GM23338 (cell line): ENCODE measurements around the gene SERPINB6. TPM values are rescaled to one million over a fixed set of nuclear protein-coding genes. Genes with fewer than 3 reads are reported as not detected.

Experiments
- ATAC-seq: fragments of 200-7000 bp; cut with Tn5 transposase; 3 replicates; pipeline ENCODE4 v1.9.1; 2020
- DNase-seq: peaks from one replicate; pipeline ENCODE4 v3.0.0-alpha.2; 2015; ENCODE audit warnings: low spot score
- H2AFZ ChIP-seq: fragments of 200-600 bp; sonication (generic); 2 replicates; pipeline ENCODE4 v1.8.0; 2016; ENCODE audit warnings: antibody characterized with exemption, mild to moderate bottlenecking, moderate library complexity
- H3F3A ChIP-seq: fragments of 200-600 bp; sonication (generic); replicated peaks from 2 replicates; pipeline ENCODE4 v1.8.0; 2017; ENCODE audit warnings: antibody characterized with exemption, mixed run types, low read depth
- H3K27ac ChIP-seq: fragments of 200-600 bp; sonication (generic); 2 replicates; pipeline ENCODE4 v1.6.1; 2016; ENCODE audit warnings: low read depth
- H3K27me3 ChIP-seq: fragments of 200-600 bp; sonication (generic); 2 replicates; pipeline ENCODE4 v1.8.0; 2016; ENCODE audit warnings: mild to moderate bottlenecking, mixed run types, moderate library complexity; ENCODE audit not compliant: insufficient read depth
- H3K36me3 ChIP-seq: fragments of 200-600 bp; sonication (generic); 2 replicates; pipeline ENCODE4 v1.8.0; 2016; ENCODE audit warnings: mild to moderate bottlenecking; ENCODE audit not compliant: insufficient read depth
- H3K4me1 ChIP-seq: fragments of 200-600 bp; sonication (generic); 2 replicates; pipeline ENCODE4 v1.8.0; 2016; ENCODE audit warnings: mild to moderate bottlenecking, moderate library complexity; ENCODE audit not compliant: insufficient read depth
- H3K4me2 ChIP-seq: fragments of 200-600 bp; sonication (generic); 2 replicates; pipeline ENCODE4 v1.7.1; 2017; ENCODE audit warnings: mixed run types
- H3K4me3 ChIP-seq: fragments of 200-600 bp; sonication (generic); 2 replicates; pipeline ENCODE4 v1.6.1; 2016; ENCODE audit warnings: mixed run types
- H3K79me2 ChIP-seq: fragments of 200-600 bp; sonication (generic); replicated peaks from 2 replicates; pipeline ENCODE4 v1.8.0; 2017; ENCODE audit warnings: mild to moderate bottlenecking; ENCODE audit not compliant: insufficient read depth
- H3K9me2 ChIP-seq: fragments of 200-600 bp; sonication (generic); 2 replicates; pipeline ENCODE4 v1.8.0; 2017; ENCODE audit not compliant: insufficient read depth
- H4K20me1 ChIP-seq: fragments of 200-600 bp; sonication (generic); replicated peaks from 2 replicates; pipeline ENCODE4 v1.8.0; 2017; ENCODE audit warnings: mild to moderate bottlenecking; ENCODE audit not compliant: insufficient read depth
- H3K27ac Mint-ChIP-seq: 2 replicates; pipeline ENCODE4 v1.8.0; 2020; ENCODE audit warnings: inconsistent platforms, mild to moderate bottlenecking, moderate library complexity, mixed read lengths
- H3K27me3 Mint-ChIP-seq: 3 replicates; pipeline ENCODE4 v1.8.0; 2022; ENCODE audit warnings: low read depth, mild to moderate bottlenecking, moderate library complexity, mixed read lengths, inconsistent platforms; ENCODE audit not compliant: insufficient read depth, poor library complexity
- H3K36me3 Mint-ChIP-seq: 3 replicates; pipeline ENCODE4 v1.8.0; 2021; ENCODE audit warnings: low read depth, mild to moderate bottlenecking, inconsistent platforms, moderate library complexity, mixed read lengths
- H3K4me1 Mint-ChIP-seq: 3 replicates; pipeline ENCODE4 v1.8.0; 2020; ENCODE audit warnings: mild to moderate bottlenecking, inconsistent platforms, mixed read lengths
- H3K4me3 Mint-ChIP-seq: 3 replicates; pipeline ENCODE4 v1.8.0; 2021; ENCODE audit warnings: moderate library complexity, mild to moderate bottlenecking, inconsistent platforms, mixed read lengths
- H3K9me3 Mint-ChIP-seq: 3 replicates; pipeline ENCODE4 v1.8.0; 2020; ENCODE audit warnings: moderate library complexity, mild to moderate bottlenecking, inconsistent platforms, mixed read lengths
- polyA plus RNA-seq: library from polyadenylated mRNA; unstranded; fragments of >200 nt; fragmentation: Nextera tagmentation; extraction: Ambion mirVana; gene quantifications from 2 replicates; pipeline ENCODE4 v1.2.1, GENCODE V29; 2016
- total RNA-seq: library from RNA; depleted of rRNA; stranded (reverse); fragments of >200 nt; shearing (Covaris generic); gene quantifications from 2 replicates; pipeline ENCODE4 v1.2.3, GENCODE V29; 2014
- TF ChIP-seq, protein P1 (sequence below): IDR thresholded peaks from one replicate; pipeline ENCODE4 v1.6.1; 2018; ENCODE audit warnings: antibody characterized with exemption; ENCODE audit not compliant: unreplicated experiment
- TF ChIP-seq, protein P2 (sequence below): fragments of 250-450 bp; sonication (Bioruptor Pico); IDR thresholded peaks from 2 replicates; pipeline ENCODE4 v1.5.0; 2020; ENCODE audit warnings: mild to moderate bottlenecking, moderate library complexity

SERPINB6 gene
- total and polyA plus RNA-seq, 2 experiments from 2014 or later, result 25.9 to 38.5 TPM

DNA sequence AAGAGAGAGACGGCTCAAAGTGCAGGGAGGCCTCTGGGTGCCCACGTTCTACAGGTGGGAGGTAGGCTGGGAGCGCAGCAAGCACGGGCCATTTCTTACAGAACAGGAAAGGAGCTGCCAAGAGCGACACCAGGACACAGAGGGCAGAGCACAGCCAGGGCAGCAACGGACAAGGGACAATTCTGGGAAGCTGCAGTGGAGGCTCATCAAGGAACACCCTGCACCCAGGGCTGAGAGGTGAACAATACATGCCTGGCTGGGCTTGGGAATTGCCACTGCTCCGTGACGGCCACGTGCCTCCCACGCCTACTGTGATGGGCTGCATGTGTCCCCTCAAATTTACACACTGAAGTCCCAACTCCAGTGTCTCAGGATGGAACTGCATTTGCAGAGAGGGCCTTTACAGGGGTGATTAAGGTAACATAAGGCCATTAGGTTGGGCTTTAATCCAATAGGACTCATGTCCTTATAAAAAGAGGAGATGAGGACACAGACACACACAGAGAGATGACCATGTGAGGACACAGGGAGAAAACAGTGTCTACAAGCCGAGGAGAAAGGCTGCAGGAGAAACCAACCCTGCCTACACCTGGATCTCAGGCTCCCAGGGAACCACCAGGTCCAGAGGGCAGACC, 13.6 kb downstream of the SERPINB6 start:
- no peak overlapping the region for H3K27ac ChIP-seq
- TF ChIP-seq, protein P1, sequence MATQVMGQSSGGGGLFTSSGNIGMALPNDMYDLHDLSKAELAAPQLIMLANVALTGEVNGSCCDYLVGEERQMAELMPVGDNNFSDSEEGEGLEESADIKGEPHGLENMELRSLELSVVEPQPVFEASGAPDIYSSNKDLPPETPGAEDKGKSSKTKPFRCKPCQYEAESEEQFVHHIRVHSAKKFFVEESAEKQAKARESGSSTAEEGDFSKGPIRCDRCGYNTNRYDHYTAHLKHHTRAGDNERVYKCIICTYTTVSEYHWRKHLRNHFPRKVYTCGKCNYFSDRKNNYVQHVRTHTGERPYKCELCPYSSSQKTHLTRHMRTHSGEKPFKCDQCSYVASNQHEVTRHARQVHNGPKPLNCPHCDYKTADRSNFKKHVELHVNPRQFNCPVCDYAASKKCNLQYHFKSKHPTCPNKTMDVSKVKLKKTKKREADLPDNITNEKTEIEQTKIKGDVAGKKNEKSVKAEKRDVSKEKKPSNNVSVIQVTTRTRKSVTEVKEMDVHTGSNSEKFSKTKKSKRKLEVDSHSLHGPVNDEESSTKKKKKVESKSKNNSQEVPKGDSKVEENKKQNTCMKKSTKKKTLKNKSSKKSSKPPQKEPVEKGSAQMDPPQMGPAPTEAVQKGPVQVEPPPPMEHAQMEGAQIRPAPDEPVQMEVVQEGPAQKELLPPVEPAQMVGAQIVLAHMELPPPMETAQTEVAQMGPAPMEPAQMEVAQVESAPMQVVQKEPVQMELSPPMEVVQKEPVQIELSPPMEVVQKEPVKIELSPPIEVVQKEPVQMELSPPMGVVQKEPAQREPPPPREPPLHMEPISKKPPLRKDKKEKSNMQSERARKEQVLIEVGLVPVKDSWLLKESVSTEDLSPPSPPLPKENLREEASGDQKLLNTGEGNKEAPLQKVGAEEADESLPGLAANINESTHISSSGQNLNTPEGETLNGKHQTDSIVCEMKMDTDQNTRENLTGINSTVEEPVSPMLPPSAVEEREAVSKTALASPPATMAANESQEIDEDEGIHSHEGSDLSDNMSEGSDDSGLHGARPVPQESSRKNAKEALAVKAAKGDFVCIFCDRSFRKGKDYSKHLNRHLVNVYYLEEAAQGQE, result no peak
- TF ChIP-seq, protein P2, sequence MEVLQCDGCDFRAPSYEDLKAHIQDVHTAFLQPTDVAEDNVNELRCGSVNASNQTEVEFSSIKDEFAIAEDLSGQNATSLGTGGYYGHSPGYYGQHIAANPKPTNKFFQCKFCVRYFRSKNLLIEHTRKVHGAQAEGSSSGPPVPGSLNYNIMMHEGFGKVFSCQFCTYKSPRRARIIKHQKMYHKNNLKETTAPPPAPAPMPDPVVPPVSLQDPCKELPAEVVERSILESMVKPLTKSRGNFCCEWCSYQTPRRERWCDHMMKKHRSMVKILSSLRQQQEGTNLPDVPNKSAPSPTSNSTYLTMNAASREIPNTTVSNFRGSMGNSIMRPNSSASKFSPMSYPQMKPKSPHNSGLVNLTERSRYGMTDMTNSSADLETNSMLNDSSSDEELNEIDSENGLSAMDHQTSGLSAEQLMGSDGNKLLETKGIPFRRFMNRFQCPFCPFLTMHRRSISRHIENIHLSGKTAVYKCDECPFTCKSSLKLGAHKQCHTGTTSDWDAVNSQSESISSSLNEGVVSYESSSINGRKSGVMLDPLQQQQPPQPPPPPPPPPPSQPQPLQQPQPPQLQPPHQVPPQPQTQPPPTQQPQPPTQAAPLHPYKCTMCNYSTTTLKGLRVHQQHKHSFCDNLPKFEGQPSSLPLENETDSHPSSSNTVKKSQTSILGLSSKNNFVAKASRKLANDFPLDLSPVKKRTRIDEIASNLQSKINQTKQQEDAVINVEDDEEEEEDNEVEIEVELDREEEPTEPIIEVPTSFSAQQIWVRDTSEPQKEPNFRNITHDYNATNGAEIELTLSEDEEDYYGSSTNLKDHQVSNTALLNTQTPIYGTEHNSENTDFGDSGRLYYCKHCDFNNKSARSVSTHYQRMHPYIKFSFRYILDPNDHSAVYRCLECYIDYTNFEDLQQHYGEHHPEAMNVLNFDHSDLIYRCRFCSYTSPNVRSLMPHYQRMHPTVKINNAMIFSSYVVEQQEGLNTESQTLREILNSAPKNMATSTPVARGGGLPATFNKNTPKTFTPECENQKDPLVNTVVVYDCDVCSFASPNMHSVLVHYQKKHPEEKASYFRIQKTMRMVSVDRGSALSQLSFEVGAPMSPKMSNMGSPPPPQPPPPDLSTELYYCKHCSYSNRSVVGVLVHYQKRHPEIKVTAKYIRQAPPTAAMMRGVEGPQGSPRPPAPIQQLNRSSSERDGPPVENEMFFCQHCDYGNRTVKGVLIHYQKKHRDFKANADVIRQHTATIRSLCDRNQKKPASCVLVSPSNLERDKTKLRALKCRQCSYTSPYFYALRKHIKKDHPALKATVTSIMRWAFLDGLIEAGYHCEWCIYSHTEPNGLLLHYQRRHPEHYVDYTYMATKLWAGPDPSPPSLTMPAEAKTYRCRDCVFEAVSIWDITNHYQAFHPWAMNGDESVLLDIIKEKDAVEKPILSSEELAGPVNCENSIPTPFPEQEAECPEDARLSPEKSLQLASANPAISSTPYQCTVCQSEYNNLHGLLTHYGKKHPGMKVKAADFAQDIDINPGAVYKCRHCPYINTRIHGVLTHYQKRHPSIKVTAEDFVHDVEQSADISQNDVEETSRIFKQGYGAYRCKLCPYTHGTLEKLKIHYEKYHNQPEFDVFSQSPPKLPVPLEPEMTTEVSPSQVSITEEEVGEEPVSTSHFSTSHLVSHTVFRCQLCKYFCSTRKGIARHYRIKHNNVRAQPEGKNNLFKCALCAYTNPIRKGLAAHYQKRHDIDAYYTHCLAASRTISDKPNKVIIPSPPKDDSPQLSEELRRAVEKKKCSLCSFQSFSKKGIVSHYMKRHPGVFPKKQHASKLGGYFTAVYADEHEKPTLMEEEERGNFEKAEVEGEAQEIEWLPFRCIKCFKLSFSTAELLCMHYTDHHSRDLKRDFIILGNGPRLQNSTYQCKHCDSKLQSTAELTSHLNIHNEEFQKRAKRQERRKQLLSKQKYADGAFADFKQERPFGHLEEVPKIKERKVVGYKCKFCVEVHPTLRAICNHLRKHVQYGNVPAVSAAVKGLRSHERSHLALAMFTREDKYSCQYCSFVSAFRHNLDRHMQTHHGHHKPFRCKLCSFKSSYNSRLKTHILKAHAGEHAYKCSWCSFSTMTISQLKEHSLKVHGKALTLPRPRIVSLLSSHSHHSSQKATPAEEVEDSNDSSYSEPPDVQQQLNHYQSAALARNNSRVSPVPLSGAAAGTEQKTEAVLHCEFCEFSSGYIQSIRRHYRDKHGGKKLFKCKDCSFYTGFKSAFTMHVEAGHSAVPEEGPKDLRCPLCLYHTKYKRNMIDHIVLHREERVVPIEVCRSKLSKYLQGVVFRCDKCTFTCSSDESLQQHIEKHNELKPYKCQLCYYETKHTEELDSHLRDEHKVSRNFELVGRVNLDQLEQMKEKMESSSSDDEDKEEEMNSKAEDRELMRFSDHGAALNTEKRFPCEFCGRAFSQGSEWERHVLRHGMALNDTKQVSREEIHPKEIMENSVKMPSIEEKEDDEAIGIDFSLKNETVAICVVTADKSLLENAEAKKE (CRISPR knock-in tag), result no peak
- H3K4me3 ChIP-seq, result no peak overlapping the region
- H3K9me2 ChIP-seq, result no peaks in the 10 kb centered on the region
- peaks cover 42% of the 10 kb centered on the region for H3K4me1 ChIP-seq
- peaks cover 44% of the 10 kb centered on the region for H3K4me1 Mint-ChIP-seq
- H2AFZ ChIP-seq, result no peak overlapping the region
- H4K20me1 ChIP-seq, result no peaks in the 10 kb centered on the region
- H3K36me3 Mint-ChIP-seq, result no peaks in the 10 kb centered on the region
- no peaks in the 10 kb centered on the region for H3K9me3 Mint-ChIP-seq
- H3K27me3 Mint-ChIP-seq, result peaks cover 3% of the 10 kb centered on the region
- H3F3A ChIP-seq, result peaks cover 25% of the 10 kb centered on the region
- H3K27me3 ChIP-seq, result no peaks in the 10 kb centered on the region
- H3K79me2 ChIP-seq, result no peaks in the 10 kb centered on the region
- DNase-seq (no peak), ATAC-seq (no peak)
- H3K36me3 ChIP-seq, result no peaks in the 10 kb centered on the region
- no peak overlapping the region for H3K4me3 Mint-ChIP-seq
- H3K4me2 ChIP-seq, result no peak overlapping the region
- no peak overlapping the region for H3K27ac Mint-ChIP-seq
